Endothelial cell of umbilical vein (primary cell): ENCODE results near the gene CISD3. TPM values are rescaled to one million over a fixed set of nuclear protein-coding genes. Genes with fewer than 3 reads are reported as not detected.

Experiments used
- BruUV-seq: library from RNA; stranded (reverse); fragments of 400-500 nt; replicated peaks from 2 replicates; lab custom pipeline; 2021; lab: Mats Ljungman, UMichigan
- CTCF ChIA-PET: fragments of 300-600, 350-600 bp; sonication (Branson Sonifier 250); formaldehyde crosslinking; loops from one replicate; lab custom pipeline; 2021; ENCODE audit warnings: antibody characterized with exemption, inconsistent platforms; lab: Charles Lee
- POLR2A ChIA-PET: fragments of 300-600, 350-600 bp; sonication (Branson Sonifier 250); formaldehyde crosslinking; loops from one replicate; lab custom pipeline; 2021; ENCODE audit warnings: antibody characterized with exemption, inconsistent platforms; lab: Charles Lee
- DNase-seq: peaks from one replicate; pipeline ENCODE4 v3.0.0-alpha.2; 2011; ENCODE audit warnings: low read depth, low spot score
- FAIRE-seq: peaks from 2 replicates; lab custom pipeline; 2011; peaks lifted over from hg19 to GRCh38; lab: Jason Lieb, UNC
- H2AFZ ChIP-seq: 2 replicates; pipeline ENCODE4 v1.6.0; 2012; ENCODE audit warnings: low read depth, low read length, control low read depth, inconsistent platforms
- H3K27ac ChIP-seq: 2 replicates; pipeline ENCODE4 v1.5.1; 2011; ENCODE audit warnings: low read depth, mild to moderate bottlenecking, control low read depth, low read length, moderate library complexity; ENCODE audit not compliant: insufficient read depth
- H3K27me3 ChIP-seq, 2 experiments: 2 replicates each; pipeline versions ENCODE4 v1.6.0 to v1.6.1; 2011; ENCODE audit warnings: low read length in 2 of 2, mixed read lengths in 1 of 2; ENCODE audit not compliant: control insufficient read depth in 2 of 2, insufficient read depth in 2 of 2
- H3K36me3 ChIP-seq, 2 experiments: 2 replicates in 1 of 2; 3 replicates in 1 of 2; pipeline ENCODE4 v1.5.1; 2011; ENCODE audit warnings: low read length in 2 of 2, mild to moderate bottlenecking in 1 of 2, moderate library complexity in 1 of 2; ENCODE audit not compliant: control insufficient read depth in 2 of 2, insufficient read depth in 2 of 2; ENCODE audit errors: extremely low read depth in 1 of 2
- H3K4me1 ChIP-seq: 3 replicates; pipeline ENCODE4 v1.5.1; 2011; ENCODE audit warnings: mild to moderate bottlenecking, low read length; ENCODE audit not compliant: control insufficient read depth, insufficient read depth; ENCODE audit errors: extremely low read depth
- H3K4me2 ChIP-seq: 2 replicates; pipeline ENCODE4 v1.6.1; 2011; ENCODE audit warnings: low read length, control low read depth, mixed read lengths; ENCODE audit not compliant: insufficient read depth
- H3K4me3 ChIP-seq, 3 experiments: fragments of 200-600 bp in 1 of 3; sonication (generic), shearing (Covaris generic) in 1 of 3; replicated peaks in 1 of 3; 2 replicates each; pipeline ENCODE4 v1.5.1; 2011 to 2016; ENCODE audit warnings: control low read depth in 3 of 3, low read length in 3 of 3, mild to moderate bottlenecking in 2 of 3, inconsistent platforms in 1 of 3, low read depth in 1 of 3, moderate library complexity in 1 of 3; ENCODE audit not compliant: insufficient read depth in 1 of 3
- H3K79me2 ChIP-seq: 2 replicates; pipeline ENCODE4 v1.6.0; 2012; ENCODE audit warnings: low read length, inconsistent platforms; ENCODE audit not compliant: control insufficient read depth, insufficient read depth
- H3K9ac ChIP-seq: replicated peaks from 2 replicates; pipeline ENCODE3; 2011; ENCODE audit warnings: low read length, control low read depth; ENCODE audit not compliant: insufficient read depth; ENCODE audit errors: extremely low read depth
- H3K9me1 ChIP-seq: replicated peaks from 3 replicates; pipeline ENCODE4 v1.6.0; 2011; ENCODE audit warnings: mild to moderate bottlenecking, low read length; ENCODE audit not compliant: control insufficient read depth, insufficient read depth; ENCODE audit errors: extremely low read depth
- H3K9me3 ChIP-seq: replicated peaks from 2 replicates; pipeline ENCODE4 v1.5.1; 2012; ENCODE audit warnings: low read length, inconsistent platforms; ENCODE audit not compliant: control insufficient read depth, insufficient read depth
- H4K20me1 ChIP-seq: replicated peaks from 2 replicates; pipeline ENCODE3; 2011; ENCODE audit warnings: mild to moderate bottlenecking, low read length; ENCODE audit not compliant: control insufficient read depth, insufficient read depth; ENCODE audit errors: extremely low read depth
- EZH2 ChIP-seq: IDR thresholded peaks from 2 replicates; pipeline ENCODE4 v1.6.1; 2012; ENCODE audit warnings: borderline replicate concordance, low read depth, mild to moderate bottlenecking, moderate library complexity, low read length, inconsistent platforms; ENCODE audit not compliant: severe bottlenecking
- FOS ChIP-seq: IDR thresholded peaks from 2 replicates; pipeline ENCODE4 v1.6.1; 2011; ENCODE audit warnings: mild to moderate bottlenecking, low read length, moderate library complexity, borderline replicate concordance; ENCODE audit not compliant: insufficient read depth
- GATA2 ChIP-seq: IDR thresholded peaks from 2 replicates; pipeline ENCODE4 v1.7.0; 2011; ENCODE audit warnings: low read depth, mild to moderate bottlenecking, moderate library complexity, mixed read lengths, low read length; ENCODE audit not compliant: insufficient read length, insufficient read depth
- JUN ChIP-seq: IDR thresholded peaks from 2 replicates; pipeline ENCODE4 v1.6.1; 2011; ENCODE audit warnings: borderline replicate concordance, low read depth; ENCODE audit not compliant: insufficient read length, insufficient read depth
- MYC ChIP-seq: IDR thresholded peaks from one replicate; pipeline ENCODE4 v1.6.1; 2011; ENCODE audit warnings: mild to moderate bottlenecking, low read depth, low read length
- POLR2A ChIP-seq: IDR thresholded peaks from 2 replicates; pipeline ENCODE4 v1.6.1; 2012; ENCODE audit warnings: low read depth, mild to moderate bottlenecking, control low read depth, low read length
- POLR2AphosphoS5 ChIP-seq: IDR thresholded peaks from 2 replicates; pipeline ENCODE4 v1.6.1; 2012; ENCODE audit warnings: low read depth, mild to moderate bottlenecking, control low read depth, low read length, moderate library complexity; ENCODE audit not compliant: insufficient read depth
- dilution Hi-C: fragments of 300-500 bp; cut with MboI; formaldehyde crosslinking; loops from one replicate; pipeline ENCODE4 v1.15.0; 2019; ENCODE audit warnings: low sequenced_read_pairs; ENCODE audit not compliant: extremely low pct_ligation_motif_present
- intact Hi-C: fragments of 100-400 bp; cut with micrococcal nuclease; formaldehyde crosslinking; loops from one replicate; pipeline ENCODE4 v1.10.0; 2022
- polyA plus RNA-seq, 4 experiments: library from polyadenylated mRNA; depleted of rRNA in 3 of 4; stranded (reverse) in 3 of 4; unstranded in 1 of 4; fragments of >200 nt; gene quantifications; 2 replicates each; pipeline versions ENCODE4 v1.2.1 to v1.2.3, GENCODE V29; 2011 to 2012; ENCODE audit warnings: missing spikeins in 1 of 4
- total RNA-seq: library from RNA; stranded (reverse); gene quantifications from 2 replicates; pipeline ENCODE4 v1.2.3, GENCODE V29; 2021
- TF ChIP-seq, protein P1 (sequence below), 2 donors: IDR thresholded peaks; 1 replicate in 1 of 2; 2 replicates in 1 of 2; pipeline ENCODE4 v1.5.1; 2011; ENCODE audit warnings: low read length in 2 of 2, mild to moderate bottlenecking in 2 of 2, moderate library complexity in 2 of 2, control low read depth in 1 of 2, inconsistent platforms in 1 of 2, low read depth in 1 of 2; ENCODE audit not compliant: insufficient read depth in 1 of 2; ENCODE audit errors: extremely low read depth in 1 of 2
- TF ChIP-seq, protein P2 (sequence below): IDR thresholded peaks from 2 replicates; pipeline ENCODE4 v1.6.1; 2011; ENCODE audit not compliant: insufficient read depth, insufficient read length

CISD3 gene
- total and polyA plus RNA-seq, 2 donors (not counting 3 experiments of a cell fraction or from before 2014, with no cell fraction given) = 8.7 to 23.7 TPM

DNA sequence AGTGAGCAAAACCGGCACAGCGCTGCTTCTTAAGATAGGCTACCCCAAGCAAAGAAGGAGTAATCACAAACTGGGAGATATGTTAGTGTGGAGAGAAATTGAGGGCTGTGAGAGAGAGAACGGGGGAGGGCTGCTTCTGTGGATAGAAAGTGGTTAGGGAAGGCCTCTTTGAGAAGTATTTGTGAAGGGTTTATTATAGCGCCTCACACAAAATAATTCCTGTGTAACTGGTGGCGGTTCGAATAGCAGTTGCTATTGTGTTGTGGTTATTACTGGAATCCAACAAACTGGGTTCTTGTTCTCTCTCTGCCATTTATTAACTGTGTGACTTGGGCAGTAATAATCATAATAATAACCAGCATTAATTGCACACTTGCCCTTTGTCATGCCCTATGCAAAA, 9.2 kb upstream of the CISD3 start:
- ChIA-PET POLR2A (no interaction called here), CTCF (no interaction called here)
- no peaks in the 10 kb centered on the region for H3K9me1 ChIP-seq
- no peaks in the 10 kb centered on the region for H3K27me3 ChIP-seq
- FAIRE-seq = no peak
- no peak overlapping the region for H3K9ac ChIP-seq
- H3K36me3 ChIP-seq = peaks cover 5 to 35% of the 10 kb centered on the region in 2 experiments
- H3K4me2 ChIP-seq = no peak overlapping the region
- H3K27ac ChIP-seq = no peak overlapping the region
- peaks cover 3% of the 10 kb centered on the region for H3K4me1 ChIP-seq
- no peaks in the 10 kb centered on the region for H4K20me1 ChIP-seq
- no TSS peak for BruUV-seq
- no peak for DNase-seq
- dilution Hi-C loops = no loop called here
- no peak for TF ChIP-seq GATA2
- TF ChIP-seq MYC = no peak
- TF ChIP-seq POLR2A = no peak
- no peak for TF ChIP-seq FOS
- TF ChIP-seq, protein P1, sequence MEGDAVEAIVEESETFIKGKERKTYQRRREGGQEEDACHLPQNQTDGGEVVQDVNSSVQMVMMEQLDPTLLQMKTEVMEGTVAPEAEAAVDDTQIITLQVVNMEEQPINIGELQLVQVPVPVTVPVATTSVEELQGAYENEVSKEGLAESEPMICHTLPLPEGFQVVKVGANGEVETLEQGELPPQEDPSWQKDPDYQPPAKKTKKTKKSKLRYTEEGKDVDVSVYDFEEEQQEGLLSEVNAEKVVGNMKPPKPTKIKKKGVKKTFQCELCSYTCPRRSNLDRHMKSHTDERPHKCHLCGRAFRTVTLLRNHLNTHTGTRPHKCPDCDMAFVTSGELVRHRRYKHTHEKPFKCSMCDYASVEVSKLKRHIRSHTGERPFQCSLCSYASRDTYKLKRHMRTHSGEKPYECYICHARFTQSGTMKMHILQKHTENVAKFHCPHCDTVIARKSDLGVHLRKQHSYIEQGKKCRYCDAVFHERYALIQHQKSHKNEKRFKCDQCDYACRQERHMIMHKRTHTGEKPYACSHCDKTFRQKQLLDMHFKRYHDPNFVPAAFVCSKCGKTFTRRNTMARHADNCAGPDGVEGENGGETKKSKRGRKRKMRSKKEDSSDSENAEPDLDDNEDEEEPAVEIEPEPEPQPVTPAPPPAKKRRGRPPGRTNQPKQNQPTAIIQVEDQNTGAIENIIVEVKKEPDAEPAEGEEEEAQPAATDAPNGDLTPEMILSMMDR (IDR thresholded peaks at IDR 0.05; ENCODE audit: extremely low read depth in 1 of 2, insufficient read depth in 1 of 2, low read depth in 1 of 2, low read length in 2 of 2) = no peak
- TF ChIP-seq, protein P2, sequence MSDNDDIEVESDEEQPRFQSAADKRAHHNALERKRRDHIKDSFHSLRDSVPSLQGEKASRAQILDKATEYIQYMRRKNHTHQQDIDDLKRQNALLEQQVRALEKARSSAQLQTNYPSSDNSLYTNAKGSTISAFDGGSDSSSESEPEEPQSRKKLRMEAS = no peak
- H3K9me3 ChIP-seq = no peaks in the 10 kb centered on the region
- H2AFZ ChIP-seq = no peak overlapping the region
- no peak overlapping the region for H3K4me3 ChIP-seq
- no peaks in the 10 kb centered on the region for H3K79me2 ChIP-seq
- intact Hi-C loops = no loop called here

DNA sequence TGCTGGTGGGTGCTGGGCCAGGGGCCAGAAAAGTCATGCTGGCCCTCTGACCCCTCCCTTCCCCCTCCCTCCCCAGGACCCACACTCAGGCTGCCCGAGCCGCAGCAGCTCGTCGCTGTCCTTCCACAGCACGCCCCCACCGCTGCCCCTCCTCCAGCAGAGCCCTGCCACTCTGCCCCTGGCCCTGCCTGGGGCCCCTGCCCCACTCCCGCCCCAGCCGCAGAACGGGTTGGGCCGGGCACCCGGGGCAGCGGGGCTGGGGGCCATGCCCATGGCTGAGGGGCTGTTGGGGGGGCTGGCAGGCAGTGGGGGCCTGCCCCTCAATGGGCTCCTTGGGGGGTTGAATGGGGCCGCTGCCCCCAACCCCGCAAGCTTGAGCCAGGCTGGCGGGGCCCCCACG, 8.3 kb upstream of the CISD3 start:
- intact Hi-C loops = no loop called here
- no peaks in the 10 kb centered on the region for H3K9me3 ChIP-seq
- POLR2A ChIA-PET = no interaction called here
- no peak overlapping the region for H3K4me3 ChIP-seq
- dilution Hi-C loops = no loop called here
- DNase-seq (no peak), FAIRE-seq (no peak)
- no peaks in the 10 kb centered on the region for H4K20me1 ChIP-seq
- no peaks in the 10 kb centered on the region for H3K79me2 ChIP-seq
- no TSS peak for BruUV-seq
- H2AFZ ChIP-seq = no peak overlapping the region
- H3K27ac ChIP-seq = no peak overlapping the region
- TF ChIP-seq EZH2 (no peak), GATA2 (no peak), MYC (no peak), POLR2AphosphoS5 (no peak), POLR2A (no peak), FOS (no peak), JUN (no peak)
- TF ChIP-seq, protein P2 = no peak
- TF ChIP-seq, protein P1 (IDR thresholded peaks at IDR 0.05; ENCODE audit: extremely low read depth in 1 of 2, insufficient read depth in 1 of 2, low read depth in 1 of 2, low read length in 2 of 2) = no peak
- H3K4me1 ChIP-seq = peaks cover 3% of the 10 kb centered on the region
- no peaks in the 10 kb centered on the region for H3K27me3 ChIP-seq
- H3K4me2 ChIP-seq = no peak overlapping the region
- peaks cover 5 to 30% of the 10 kb centered on the region in 2 experiments for H3K36me3 ChIP-seq
- H3K9ac ChIP-seq = no peak overlapping the region
- H3K9me1 ChIP-seq = no peaks in the 10 kb centered on the region
- CTCF ChIA-PET = interaction anchor here (1.4 kb wide), 1 partner anchor 11 kb away, joined by 3 read pairs; no protein-coding TSS in a partner anchor
